Mucosa of gallbladder (tissue), 1 donor: ENCODE measurements around the gene ADCK1. TPM values are rescaled to one million over a fixed set of nuclear protein-coding genes. Genes with fewer than 3 reads are reported as not detected.
"Not testable (repeated sequence)": the region's sequence is repeated elsewhere in the genome, so short reads cannot be mapped to it uniquely, and the experiment has no call there.

Experiments used
- DNase-seq: peaks from one replicate; pipeline ENCODE4 v3.0.0-alpha.2; 2020; ENCODE audit warnings: low spot score
- total RNA-seq: library from RNA; stranded (reverse); gene quantifications from one replicate; pipeline ENCODE4 v1.2.1, GENCODE V29; 2021
- donor health status: DM: no; HTN: no; CAD: no.

ADCK1 gene
- total RNA-seq, 1 donor from 2014 or later, result 9.1 TPM

GRCh38 chr14:77947372-77947771, 147.5 kb downstream of the ADCK1 start:
- DNase-seq, result no peak

- DNase-seq, result no peak
Observed at GRCh38 chr14:77950371-77951063, 150.6 kb downstream of the ADCK1 start.

DNA sequence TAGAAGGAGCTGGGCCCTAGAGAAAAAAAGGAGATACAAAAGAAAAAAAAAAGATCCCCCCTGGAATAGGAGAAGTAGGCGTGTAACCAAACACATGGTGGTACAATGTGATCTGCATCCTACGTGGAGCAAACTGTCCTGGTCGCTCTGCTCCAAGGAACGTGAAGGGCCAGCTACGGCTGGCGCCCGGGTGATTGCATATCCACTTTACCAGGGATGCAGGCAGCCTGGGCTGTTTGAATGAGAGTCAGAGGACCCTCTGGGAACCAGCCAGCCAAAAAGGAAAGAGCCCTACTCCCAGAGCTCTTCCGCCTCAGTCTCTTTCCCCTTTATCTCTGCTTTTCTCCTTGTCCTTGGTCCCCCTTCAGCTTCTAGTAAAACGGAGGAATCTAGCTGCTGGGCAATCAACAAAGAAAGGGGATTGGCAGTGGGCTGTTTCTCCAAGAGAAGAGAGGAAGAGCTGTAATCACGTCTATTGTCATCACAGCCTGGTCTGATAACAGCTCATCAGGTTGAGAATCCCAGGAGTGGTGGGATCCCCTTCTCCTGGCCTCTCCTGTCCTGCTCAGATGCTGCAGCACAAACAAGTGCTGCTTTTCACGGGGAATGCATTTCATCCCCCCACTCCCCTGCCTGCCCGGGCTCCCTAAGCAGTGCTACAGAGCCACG, 156.0 kb downstream of the ADCK1 start:
- no peak for DNase-seq

GRCh38 chr14:77959686-77960085, 159.8 kb downstream of the ADCK1 start:
- not testable (repeated sequence) for DNase-seq

GRCh38 chr14:77961847-77962580, 162.1 kb downstream of the ADCK1 start:
- no peak for DNase-seq

DNA sequence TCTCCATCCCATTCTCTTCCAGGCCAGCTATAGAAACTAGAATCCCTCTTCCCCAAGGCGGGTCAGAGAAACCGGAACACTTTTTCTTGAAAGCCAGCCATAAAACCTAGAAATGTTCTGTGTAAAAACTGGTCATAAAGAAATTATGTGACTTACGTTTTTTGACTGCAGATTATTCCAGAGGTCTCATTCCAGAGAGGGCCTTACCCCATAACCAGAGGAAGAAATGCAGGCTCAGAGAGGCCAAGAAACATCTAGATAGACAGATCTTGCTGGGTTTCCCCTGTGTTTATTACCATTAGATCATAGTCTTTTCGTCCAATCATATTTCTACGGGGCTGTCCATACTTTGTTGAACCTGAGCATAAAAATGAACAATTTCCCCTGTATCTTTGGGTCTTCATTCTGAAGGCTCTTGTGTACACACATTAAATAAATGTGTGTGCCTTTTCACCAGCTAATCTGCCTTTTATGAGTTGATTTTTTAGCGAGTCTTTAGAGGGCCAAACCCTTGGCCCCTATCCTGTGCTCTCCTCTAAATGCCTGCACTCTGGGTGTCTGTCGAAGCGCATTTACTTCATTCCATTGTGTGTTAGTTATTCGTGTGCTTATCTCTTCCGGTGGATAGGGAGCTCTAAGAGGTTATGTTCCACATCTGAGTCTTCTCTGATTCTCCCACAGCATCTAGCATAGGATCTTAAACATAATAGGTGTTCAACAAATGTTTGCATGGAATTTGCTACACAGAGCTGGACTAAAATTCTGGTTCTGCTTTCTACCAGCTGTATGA, 163.0 kb downstream of the ADCK1 start:
- DNase-seq, result no peak

DNA sequence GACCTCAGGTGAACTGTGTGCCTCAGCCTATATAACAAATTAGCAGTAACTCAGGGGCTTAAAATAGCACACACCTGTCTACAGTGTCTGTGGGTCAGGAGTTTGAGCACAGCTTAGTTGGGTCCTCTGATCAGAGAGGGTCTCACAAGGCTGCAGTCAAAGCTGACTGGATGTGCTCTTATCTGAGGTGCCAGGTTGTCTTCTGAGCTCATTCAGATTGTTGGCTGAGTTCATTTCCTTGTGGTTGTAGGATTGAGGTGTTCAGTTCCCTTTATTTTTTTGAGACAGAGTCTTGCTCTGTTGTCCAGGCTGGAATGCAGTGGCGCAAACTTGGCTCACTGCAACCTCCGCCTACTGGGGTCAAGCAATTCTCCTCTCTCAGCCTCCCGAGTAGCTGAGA, 164.7 kb downstream of the ADCK1 start:
- DNase-seq, result no peak

GRCh38 chr14:77965050-77965449, 165.1 kb downstream of the ADCK1 start:
- no peak for DNase-seq

GRCh38 chr14:77965919-77966435, 166.1 kb downstream of the ADCK1 start:
- no peak for DNase-seq

GRCh38 chr14:77967110-77967509, 167.2 kb downstream of the ADCK1 start:
- DNase-seq, result no peak

DNA sequence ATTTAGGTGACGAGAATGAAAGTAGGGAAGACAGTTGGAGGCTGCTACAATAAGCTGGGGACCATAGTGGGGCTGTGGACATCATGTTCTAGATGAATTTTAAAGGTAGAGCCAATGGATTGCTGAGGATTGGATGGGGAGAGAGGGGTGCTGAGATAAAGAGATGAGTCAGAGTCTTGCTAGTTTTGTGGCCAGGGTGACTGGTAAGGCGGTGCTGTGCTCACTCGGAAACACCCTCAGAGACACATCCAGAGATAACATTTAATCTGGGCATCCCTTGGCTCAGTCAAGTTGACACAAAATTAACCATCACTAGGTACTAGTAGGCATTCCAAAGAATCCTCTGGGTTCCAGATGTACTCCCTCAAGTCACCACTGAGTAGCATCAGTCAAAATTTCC, 170.7 kb downstream of the ADCK1 start:
- no peak for DNase-seq

- DNase-seq, result no peak
Observed at GRCh38 chr14:77973246-77973645, 173.3 kb downstream of the ADCK1 start.

DNA sequence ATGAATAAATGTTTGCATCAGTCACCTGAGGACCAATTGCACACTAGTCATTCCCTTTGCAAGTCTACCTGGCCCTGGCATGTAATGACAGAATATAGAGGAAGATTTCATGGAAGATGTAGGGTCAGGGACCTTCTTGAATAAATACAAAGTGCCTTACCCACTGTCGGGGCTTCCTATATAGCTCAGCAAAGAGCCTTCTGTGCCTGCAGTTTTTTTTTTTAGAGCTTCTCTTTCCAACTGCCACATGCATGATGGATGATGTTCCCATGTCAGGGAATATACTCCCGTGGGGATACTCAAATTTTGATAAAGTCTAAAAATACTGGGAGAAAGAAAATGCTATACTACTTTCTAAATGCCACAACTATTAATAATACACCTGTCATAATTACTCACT, 176.7 kb downstream of the ADCK1 start:
- DNase-seq, result no peak

DNA sequence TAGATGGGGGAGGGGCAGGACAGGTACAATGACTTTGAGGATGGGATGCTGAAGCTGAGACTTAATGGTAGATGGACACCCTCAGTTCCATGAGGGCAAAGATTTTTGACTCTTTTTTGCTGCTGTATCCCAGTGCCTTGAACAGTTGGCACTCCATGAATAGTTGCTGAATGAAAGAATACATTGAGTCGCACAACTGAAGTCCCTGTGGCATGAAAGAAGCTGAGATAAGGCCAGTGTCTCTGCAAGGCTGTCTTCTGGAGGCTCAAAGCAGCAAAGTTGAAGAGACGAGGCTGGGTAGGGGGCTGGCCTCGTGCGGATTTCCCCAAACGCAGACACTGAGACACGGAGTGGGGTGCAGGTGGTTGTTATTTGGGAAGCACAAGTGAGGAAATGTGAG, 179.3 kb downstream of the ADCK1 start:
- DNase-seq, result no peak

DNA sequence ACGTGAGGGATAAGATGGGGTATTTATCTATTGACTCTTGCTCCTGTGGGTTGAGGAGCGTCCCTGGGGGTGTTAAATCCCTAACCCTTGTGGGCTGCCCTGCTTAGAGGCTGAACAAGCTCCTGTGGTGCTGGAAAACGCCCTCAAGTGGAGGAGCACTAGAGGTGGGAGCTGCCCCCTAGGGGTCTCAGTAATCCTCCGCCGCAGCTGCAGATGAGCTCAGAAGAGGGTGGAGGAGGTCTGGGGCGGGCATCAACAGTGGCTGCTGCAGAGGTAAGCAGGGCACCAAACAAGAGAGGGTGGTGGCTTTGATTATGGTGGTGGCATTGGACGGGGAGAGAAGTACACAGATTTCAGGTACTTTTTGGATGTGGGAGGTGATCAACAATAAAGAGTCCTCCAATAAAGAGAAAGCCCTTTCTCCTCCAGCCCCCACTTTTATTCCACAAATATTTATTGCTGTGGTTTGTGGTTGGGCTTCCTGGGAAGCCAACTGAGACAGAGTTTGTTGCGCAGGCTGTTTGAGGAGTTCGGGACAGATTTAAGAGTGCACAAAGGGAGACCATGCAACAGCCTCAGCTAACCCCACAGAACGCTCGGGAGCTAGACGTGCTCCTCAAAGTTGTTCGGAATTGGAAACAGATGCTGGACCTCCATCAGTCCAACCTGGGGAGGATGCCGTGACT, 179.9 kb downstream of the ADCK1 start:
- no peak for DNase-seq

GRCh38 chr14:77980475-77981321, 180.8 kb downstream of the ADCK1 start:
- peak; percentile 36 for DNase-seq
